SU-DHL-6 (cell line): ENCODE measurements around the gene ADIPOQ.
A peak's percentile ranks its signal among the peaks of the same experiment; 100 is the strongest.
"Not testable (repeated sequence)": the region's sequence is repeated elsewhere in the genome, so short reads cannot be mapped to it uniquely, and the experiment has no call there.

Experiments used
- H2AFZ ChIP-seq: fragments of 200-600 bp; sonication (generic); 2 replicates; pipeline ENCODE4 v1.6.1; 2014; ENCODE audit warnings: low read depth, mild to moderate bottlenecking, moderate library complexity, mixed read lengths, antibody characterized with exemption, low read length; ENCODE audit not compliant: severe bottlenecking
- H3F3A ChIP-seq: fragments of 200-600 bp; shearing (Covaris generic); 2 replicates; pipeline ENCODE4 v1.6.0; 2016; ENCODE audit warnings: antibody characterized with exemption, mild to moderate bottlenecking; ENCODE audit not compliant: insufficient read depth
- H3K27ac ChIP-seq: fragments of 200-600 bp; sonication (generic); 2 replicates; pipeline ENCODE4 v1.5.1; 2016; ENCODE audit warnings: low read depth, mild to moderate bottlenecking, low read length, moderate library complexity, mixed read lengths
- H3K27me3 ChIP-seq: fragments of 200-600 bp; sonication (generic), shearing (Covaris generic); 2 replicates; pipeline ENCODE4 v1.6.0; 2014; ENCODE audit warnings: mild to moderate bottlenecking, low read length
- H3K36me3 ChIP-seq: fragments of 200-600 bp; sonication (generic); 2 replicates; pipeline ENCODE4 v1.6.1; 2014; ENCODE audit warnings: mild to moderate bottlenecking, low read length, mixed read lengths
- H3K4me2 ChIP-seq: fragments of 300-600, 200-600 bp; shearing (Covaris generic), sonication (generic); 2 replicates; pipeline ENCODE4 v1.6.0; 2014; ENCODE audit warnings: low read length, low read depth, mild to moderate bottlenecking; ENCODE audit not compliant: poor library complexity, severe bottlenecking
- H3K4me3 ChIP-seq: fragments of 200-600 bp; sonication (generic); 2 replicates; pipeline ENCODE4 v1.5.1; 2014; ENCODE audit warnings: antibody characterized with exemption, low read length, mild to moderate bottlenecking, mixed read lengths; ENCODE audit not compliant: insufficient read depth, poor library complexity, severe bottlenecking
- H3K79me2 ChIP-seq: fragments of 200-600 bp; sonication (generic); 2 replicates; pipeline ENCODE4 v1.6.1; 2014; ENCODE audit warnings: mild to moderate bottlenecking, low read length, moderate library complexity; ENCODE audit not compliant: insufficient read depth
- H3K9ac ChIP-seq: fragments of 200-600 bp; sonication (generic); 2 replicates; pipeline ENCODE4 v1.7.0; 2014; ENCODE audit warnings: mild to moderate bottlenecking, low read length
- H3K9me2 ChIP-seq: fragments of 200-600 bp; sonication (generic); replicated peaks from 2 replicates; pipeline ENCODE4 v1.6.1; 2014; ENCODE audit warnings: low read length; ENCODE audit not compliant: insufficient read depth
- H3K9me3 ChIP-seq: fragments of 200-600 bp; sonication (generic); 2 replicates; pipeline ENCODE4 v1.6.1; 2014; ENCODE audit warnings: low read length, mixed read lengths; ENCODE audit not compliant: insufficient read depth
- H4K20me1 ChIP-seq: fragments of 200-600 bp; sonication (generic); 2 replicates; pipeline ENCODE4 v1.6.1; 2014; ENCODE audit warnings: low read depth, mild to moderate bottlenecking, antibody characterized with exemption, low read length, moderate library complexity, mixed read lengths
- EZH2phosphoT487 ChIP-seq: fragments of 200-600 bp; sonication (generic), shearing (Covaris generic); conservative IDR thresholded peaks from 2 replicates; pipeline ENCODE4 v1.6.1; 2018; ENCODE audit warnings: mild to moderate bottlenecking, antibody characterized with exemption, low read length, moderate library complexity, mixed read lengths
- TF ChIP-seq, protein P1 (sequence below): fragments of 200-600 bp; sonication (generic); IDR thresholded peaks from one replicate; pipeline ENCODE4 v1.5.1; 2017; ENCODE audit warnings: antibody characterized with exemption, mild to moderate bottlenecking, low read length, moderate library complexity; ENCODE audit not compliant: insufficient read depth, poor library complexity, severe bottlenecking

The ADIPOQ gene

DNA sequence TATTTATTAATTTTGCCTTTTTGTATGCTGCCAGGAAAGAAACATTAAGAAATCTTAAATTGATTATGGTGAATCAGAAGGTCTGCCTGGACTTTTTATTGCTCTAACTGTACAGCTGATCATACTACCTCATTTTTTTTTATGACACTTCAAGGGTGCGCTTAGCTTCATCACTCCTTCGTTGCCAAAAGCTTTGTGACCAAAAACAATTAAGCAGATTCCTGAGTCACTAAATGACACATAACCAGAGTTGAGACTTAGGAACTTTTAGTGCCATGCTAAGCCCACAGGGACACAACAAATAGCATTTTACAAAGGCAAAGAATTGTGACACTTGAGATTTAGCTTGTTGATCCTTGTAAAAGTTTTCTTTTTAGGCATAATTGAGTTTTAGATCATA is 4.9 kb downstream of the ADIPOQ start:
- no peaks in the 10 kb centered on the region for H3K9me2 ChIP-seq
- no peak overlapping the region for H3K4me3 ChIP-seq
- no peaks in the 10 kb centered on the region for H3K36me3 ChIP-seq
- H3K9ac ChIP-seq = no peak overlapping the region
- no peaks in the 10 kb centered on the region for H4K20me1 ChIP-seq
- no peaks in the 10 kb centered on the region for H3K79me2 ChIP-seq
- no peak for TF ChIP-seq EZH2phosphoT487
- TF ChIP-seq, protein P1, sequence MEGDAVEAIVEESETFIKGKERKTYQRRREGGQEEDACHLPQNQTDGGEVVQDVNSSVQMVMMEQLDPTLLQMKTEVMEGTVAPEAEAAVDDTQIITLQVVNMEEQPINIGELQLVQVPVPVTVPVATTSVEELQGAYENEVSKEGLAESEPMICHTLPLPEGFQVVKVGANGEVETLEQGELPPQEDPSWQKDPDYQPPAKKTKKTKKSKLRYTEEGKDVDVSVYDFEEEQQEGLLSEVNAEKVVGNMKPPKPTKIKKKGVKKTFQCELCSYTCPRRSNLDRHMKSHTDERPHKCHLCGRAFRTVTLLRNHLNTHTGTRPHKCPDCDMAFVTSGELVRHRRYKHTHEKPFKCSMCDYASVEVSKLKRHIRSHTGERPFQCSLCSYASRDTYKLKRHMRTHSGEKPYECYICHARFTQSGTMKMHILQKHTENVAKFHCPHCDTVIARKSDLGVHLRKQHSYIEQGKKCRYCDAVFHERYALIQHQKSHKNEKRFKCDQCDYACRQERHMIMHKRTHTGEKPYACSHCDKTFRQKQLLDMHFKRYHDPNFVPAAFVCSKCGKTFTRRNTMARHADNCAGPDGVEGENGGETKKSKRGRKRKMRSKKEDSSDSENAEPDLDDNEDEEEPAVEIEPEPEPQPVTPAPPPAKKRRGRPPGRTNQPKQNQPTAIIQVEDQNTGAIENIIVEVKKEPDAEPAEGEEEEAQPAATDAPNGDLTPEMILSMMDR = no peak
- no peaks in the 10 kb centered on the region for H3K9me3 ChIP-seq
- H2AFZ ChIP-seq = no peak overlapping the region
- no peaks in the 10 kb centered on the region for H3K27me3 ChIP-seq
- no peaks in the 10 kb centered on the region for H3F3A ChIP-seq
- H3K27ac ChIP-seq = no peak overlapping the region
- H3K4me2 ChIP-seq = no peak overlapping the region

DNA sequence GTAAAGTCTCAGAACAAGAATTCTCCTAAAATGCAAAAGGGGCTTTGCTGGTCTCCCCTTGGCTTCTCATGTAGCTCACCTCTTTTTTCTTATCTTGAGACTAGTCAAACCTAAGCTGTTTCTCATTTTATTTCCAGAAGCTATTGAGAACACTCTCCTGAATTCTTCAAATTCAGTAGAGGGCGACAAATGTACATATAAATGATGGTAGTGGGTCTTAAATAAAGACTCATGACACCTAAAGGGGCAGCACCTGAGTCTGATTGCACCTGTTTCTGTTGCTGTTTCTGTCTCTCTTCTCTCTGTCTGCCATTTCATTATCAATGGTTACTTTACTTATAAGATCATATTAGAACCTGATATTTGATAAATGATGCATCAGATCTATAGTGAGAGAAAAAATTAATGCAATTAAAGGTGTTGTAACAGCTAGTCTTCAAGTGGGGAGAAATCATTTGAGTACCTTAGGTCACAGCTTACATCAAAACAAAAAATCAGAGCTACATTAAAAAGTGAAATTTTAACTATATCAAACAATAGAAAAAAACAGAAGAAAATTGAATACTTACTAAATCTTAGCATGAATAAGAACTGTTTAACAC is 7.0 kb downstream of the ADIPOQ start:
- no peak for TF ChIP-seq EZH2phosphoT487
- TF ChIP-seq, protein P1 = peak; percentile 61
- no peaks in the 10 kb centered on the region for H3F3A ChIP-seq
- H3K27ac ChIP-seq = no peak overlapping the region
- no peaks in the 10 kb centered on the region for H3K36me3 ChIP-seq
- no peaks in the 10 kb centered on the region for H3K79me2 ChIP-seq
- no peaks in the 10 kb centered on the region for H3K9me3 ChIP-seq
- H3K4me3 ChIP-seq = no peak overlapping the region
- no peak overlapping the region for H3K4me2 ChIP-seq
- H3K27me3 ChIP-seq = no peaks in the 10 kb centered on the region
- no peak overlapping the region for H2AFZ ChIP-seq
- H4K20me1 ChIP-seq = no peaks in the 10 kb centered on the region
- no peak overlapping the region for H3K9ac ChIP-seq
- no peaks in the 10 kb centered on the region for H3K9me2 ChIP-seq

DNA sequence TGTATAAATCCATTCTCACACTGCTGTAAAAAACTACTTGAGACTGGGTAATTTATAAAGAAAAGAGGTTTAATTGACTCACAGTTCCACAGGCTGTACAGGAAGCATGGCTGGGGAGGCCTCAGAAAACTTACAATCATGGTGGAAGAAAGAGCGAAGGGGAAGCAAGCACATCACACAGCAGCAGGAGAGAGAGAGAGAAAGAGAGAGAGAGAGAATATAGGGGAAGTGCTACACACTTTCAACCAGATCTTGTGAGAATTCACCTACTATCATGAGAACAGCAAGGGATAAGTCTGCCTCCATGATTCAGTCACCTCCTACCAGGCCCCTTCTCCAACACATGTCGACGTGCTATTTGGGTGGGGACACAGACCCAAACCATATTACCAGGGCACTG is 9.3 kb downstream of the ADIPOQ start:
- not testable (repeated sequence) for H4K20me1 ChIP-seq, H3K27ac ChIP-seq, H3K9ac ChIP-seq, H2AFZ ChIP-seq, H3K79me2 ChIP-seq, H3K9me2 ChIP-seq, H3K36me3 ChIP-seq, H3K27me3 ChIP-seq, H3K4me2 ChIP-seq, H3K9me3 ChIP-seq, H3F3A ChIP-seq, H3K4me3 ChIP-seq

DNA sequence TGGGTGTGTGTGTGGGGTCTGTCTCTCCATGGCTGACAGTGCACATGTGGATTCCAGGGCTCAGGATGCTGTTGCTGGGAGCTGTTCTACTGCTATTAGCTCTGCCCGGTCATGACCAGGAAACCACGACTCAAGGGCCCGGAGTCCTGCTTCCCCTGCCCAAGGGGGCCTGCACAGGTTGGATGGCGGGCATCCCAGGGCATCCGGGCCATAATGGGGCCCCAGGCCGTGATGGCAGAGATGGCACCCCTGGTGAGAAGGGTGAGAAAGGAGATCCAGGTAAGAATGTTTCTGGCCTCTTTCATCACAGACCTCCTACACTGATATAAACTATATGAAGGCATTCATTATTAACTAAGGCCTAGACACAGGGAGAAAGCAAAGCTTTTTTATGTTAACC is 10.5 kb downstream of the ADIPOQ start:
- Histone ChIP-seq H3K27me3 (no peaks in the 10 kb centered on the region), H3K9ac (no peak overlapping the region), H3K9me2 (no peaks in the 10 kb centered on the region), H3F3A (no peaks in the 10 kb centered on the region), H3K9me3 (no peaks in the 10 kb centered on the region), H3K27ac (no peak overlapping the region), H3K4me3 (no peak overlapping the region), H2AFZ (no peak overlapping the region), H3K4me2 (no peak overlapping the region), H4K20me1 (no peaks in the 10 kb centered on the region), H3K36me3 (no peaks in the 10 kb centered on the region), H3K79me2 (no peaks in the 10 kb centered on the region)
- TF ChIP-seq EZH2phosphoT487 = no peak
- TF ChIP-seq, protein P1 = no peak
